GM18861 (cell line): ENCODE data around the gene NAV2.

ENCODE experiments used
- ATAC-seq: cut with Tn5 transposase; IDR thresholded peaks from one replicate; pipeline ENCODE4 v1.9.1; 2021; ENCODE audit not compliant: unreplicated experiment

The NAV2 gene

DNA sequence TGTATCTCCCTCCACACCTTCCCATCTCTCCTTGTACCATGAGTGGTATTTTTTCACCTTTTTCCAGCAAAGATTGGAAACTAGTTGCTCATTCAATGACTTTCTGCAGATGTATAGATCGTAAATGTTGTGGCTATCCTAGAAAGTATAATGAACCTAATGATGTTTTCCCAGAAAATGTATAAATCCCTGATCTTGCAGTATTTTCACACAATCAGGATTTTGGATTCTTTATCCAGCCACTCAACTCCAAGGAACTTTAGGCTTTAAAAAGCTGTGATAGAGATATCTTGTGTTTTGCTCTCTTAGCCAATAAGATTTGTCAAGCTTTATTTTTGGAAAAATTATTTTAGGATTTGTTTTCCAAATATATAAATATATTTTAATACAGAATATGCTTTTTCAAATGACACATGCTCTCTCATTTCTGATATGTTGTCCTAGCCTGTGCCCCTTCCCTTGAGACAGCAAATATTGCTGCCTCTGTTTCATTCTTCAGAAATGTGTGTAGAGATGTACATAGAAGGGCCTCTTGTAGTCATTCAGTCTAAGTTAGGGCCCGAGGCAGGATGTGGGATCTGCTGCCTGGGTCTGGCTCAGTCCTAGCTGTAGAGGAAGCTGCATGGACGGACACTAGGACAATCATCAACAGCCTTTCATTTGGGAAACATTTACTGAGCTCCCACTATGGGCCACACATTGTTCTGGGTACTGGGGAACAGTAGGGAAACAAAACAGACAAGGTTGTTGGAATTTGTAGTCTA lies 62.4 kb downstream of the NAV2 start:
- ATAC-seq, result no peak

DNA sequence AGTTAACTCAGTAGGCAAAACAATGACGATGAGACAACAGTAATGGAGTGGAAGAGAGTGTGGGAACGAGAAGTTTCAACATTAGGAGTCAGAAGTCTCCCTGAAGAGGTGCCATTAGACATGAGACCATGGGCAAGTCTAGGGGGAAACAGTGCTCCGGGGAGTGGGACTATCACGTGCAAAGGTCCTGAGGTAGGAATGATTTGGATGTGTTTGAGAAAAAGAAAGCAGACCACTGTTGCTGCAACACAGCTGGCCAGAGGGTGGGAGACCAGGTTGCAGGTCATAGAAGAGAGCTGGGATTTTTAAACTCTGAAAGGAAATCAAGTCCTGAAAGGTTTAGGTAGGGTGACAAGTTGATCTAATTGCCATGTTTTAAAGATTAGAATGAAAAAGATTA lies 63.0 kb downstream of the NAV2 start:
- ATAC-seq, result no peak

DNA sequence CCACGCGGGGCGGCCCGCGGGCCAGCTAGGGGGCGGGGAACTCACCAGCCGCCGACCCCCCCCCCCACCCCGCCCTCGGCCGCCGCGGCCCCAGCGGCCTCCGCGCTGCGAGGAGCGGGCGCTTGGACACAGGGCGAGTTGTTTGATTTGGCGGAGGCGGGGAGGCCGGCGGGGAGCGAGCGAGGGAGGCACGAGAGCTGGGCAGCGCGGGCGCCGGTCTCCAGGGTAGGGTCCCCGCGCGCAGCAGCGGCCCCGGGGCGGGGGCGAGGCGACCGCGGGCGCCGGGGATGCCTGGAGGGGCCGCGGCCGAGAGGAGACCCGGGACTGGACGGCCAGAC lies 64.4 kb downstream of the NAV2 start:
- ATAC-seq, result no peak

DNA sequence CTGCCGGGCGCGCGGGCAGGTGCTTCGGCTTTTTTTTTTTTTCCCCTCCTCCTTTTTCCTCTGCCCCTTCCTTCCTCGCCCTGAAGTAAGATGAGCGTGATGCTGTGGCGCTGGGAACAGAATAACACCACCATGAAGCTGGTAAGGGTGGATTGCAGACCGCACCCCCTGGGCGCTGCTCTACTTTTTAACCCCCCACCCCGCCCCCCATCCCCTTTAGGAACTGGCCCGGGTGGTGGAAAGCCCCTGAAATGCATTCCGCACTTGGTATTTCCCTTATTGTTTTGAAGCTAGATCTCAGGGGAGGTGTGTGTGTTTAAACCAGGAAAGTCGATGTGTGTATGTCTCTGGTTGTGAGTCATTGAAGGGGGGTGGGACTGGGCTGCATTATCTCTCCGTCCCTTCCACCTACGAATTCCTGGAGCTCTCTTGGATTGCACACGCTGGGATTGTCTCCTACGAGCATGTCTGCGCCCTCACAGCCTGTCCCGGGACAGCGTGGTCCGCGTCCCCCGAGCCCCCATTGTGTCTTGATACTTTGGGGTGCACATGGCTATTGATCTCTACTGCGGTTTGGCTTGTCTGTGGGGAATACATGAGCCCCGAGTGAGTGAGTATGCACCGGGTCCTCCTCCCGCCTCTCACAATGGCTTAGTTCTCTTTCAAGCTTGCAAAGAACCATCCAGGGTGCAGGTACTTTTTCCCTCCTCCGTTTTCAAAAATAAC lies 64.9 kb downstream of the NAV2 start:
- ATAC-seq, result peak; percentile 69

DNA sequence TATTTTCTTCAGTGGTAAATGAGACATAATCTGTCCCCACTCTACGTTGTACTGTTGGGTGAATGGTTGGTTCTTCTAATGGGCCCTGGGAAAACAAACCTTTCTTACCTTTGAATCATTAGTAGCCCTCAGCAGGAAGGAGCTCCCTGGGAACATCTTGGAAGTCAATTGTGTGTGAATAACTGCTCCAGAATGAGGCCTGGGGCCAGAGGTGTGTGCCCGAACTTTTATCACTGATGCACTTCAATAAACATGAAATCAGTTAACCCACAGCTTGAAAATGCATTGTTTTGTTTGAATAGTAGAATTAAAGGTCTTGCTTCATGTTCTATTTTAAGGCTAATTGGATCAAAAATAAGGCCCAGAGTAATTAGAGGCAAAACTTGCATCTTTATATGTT lies 67.1 kb downstream of the NAV2 start:
- ATAC-seq, result no peak

DNA sequence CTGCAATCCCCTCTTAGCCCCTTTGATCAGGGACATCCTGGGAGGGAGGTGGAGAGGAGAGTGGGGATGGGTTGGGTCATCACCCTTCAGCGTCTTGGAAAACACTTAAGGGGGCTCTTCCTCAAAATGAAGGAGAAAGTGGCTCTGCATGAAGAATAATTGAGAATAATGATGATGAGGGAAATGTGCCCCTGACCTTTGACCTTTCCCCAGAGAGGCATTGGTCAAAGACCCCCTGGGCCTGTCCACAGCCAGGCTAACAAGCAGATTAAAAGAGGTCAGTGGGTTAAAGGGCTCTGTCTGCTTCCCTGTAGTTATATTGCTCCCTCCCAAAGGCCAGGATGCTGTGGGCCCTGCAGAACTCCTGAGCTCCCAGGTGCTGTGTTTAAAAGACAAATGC lies 68.7 kb downstream of the NAV2 start:
- no peak for ATAC-seq

DNA sequence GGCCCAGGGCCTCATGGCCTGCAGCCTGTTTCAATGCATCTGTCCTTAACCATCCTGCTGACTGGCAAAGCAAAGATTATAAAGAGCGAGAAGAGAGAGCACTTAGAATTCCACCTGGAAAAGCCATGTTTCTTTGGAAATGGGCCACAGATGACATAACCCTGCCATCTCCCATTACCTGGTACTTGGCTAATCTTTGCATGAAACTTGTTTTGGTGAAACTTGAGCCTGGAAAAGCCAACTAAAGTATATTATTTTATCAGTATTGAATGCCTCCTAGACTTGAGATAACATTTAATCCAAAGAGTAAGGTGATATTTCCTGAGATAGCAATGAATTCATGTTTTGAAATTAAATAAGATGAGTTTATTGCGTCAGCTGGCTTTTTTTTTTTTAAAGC lies 72.6 kb downstream of the NAV2 start:
- ATAC-seq, result no peak

DNA sequence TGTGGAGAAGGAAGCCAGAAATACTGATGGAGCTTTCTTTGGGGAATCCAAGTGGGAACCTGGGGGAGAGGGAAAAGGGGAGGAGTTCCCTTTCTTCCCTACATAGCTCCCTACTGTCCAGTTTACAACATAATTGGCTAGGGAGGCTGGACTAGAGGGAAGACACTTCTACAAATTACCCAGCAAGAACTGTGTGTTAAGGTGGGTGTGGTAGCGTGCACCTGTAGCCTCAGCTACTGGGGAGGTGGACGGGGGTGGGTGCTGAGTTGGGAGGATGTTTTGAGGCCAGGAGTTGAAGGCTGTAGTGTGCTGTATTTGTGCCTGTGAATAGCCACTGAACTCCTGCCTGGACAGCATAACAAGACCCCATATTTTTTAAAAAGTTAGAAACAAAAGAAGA lies 74.0 kb downstream of the NAV2 start:
- no peak for ATAC-seq

DNA sequence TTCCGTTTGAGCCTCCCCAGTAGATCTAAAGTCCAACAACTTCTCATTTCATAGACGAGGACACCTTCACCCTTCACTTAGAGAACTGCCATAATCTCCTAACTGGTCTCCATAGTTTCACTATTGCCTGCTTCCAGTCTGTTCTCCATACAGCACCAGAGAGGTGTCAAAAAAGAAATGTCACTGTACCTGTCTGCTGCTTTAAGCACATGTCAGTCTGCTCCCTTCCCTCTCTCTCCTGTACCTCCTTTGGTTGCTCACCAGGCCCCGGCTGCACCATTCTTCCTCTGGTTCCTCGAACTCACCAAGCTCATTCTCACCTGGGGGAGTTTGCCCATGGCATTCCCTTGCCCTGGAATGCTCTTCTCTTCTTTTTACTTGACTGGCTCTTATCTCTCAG lies 75.8 kb downstream of the NAV2 start:
- ATAC-seq, result no peak

DNA sequence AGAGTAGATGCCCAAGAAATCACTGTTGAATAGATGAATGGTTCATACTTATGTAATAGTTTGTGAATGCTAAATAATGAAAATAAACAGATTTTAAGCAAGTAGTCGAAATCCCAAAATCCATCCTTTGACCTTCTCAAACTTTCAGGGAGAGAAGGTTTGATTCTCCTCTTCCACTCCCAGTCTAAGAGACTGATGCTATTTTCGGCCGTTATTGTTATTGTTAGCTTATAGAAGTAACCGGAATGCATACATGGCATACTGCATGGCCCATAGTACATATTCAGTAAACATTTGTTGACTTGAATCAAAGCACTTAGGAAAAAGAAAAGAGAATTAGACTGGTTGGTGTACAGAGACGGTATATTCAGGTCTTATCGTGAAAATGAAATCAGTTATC lies 76.6 kb downstream of the NAV2 start:
- ATAC-seq, result no peak

DNA sequence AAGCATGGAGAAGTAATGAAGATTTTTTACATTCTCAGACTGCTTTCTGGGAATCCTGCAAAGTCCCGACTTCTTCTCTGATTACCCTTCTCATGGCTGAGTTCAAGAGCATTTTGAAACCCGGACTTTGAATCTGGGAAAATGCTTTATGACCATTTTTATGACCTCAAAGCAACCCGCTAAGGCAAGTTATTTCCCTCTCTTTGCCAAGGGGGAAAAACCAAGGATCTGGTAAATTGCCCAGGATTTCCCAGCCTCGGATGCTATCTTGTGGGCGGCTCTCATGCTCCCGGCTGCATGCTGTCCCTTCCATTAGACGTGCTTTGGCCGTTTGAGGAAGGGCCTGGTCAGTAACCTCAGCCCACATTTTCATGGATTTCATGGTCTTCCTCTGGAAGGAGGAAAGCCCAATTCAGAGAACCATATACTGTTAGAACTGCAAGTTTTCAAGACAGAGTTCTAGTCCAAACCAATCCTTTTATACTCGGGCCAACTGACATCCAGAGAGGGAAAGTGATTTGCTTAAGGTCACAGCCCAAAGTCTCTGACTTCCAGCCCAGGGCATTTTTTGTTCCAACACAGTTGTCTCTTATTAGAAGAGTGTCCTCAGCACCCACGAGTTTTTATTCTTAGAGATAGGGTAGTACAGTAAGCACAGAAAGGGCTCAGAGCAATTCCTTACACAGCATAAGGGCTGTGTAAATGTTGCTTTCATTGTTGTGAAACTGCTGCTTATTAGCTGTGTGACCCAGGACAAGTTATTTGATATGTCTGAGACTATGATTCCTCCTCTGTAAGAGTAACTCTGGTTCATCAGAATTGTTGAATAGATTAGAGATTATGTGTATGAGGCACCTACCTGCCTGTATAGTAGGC lies 77.4 kb downstream of the NAV2 start:
- ATAC-seq, result no peak

DNA sequence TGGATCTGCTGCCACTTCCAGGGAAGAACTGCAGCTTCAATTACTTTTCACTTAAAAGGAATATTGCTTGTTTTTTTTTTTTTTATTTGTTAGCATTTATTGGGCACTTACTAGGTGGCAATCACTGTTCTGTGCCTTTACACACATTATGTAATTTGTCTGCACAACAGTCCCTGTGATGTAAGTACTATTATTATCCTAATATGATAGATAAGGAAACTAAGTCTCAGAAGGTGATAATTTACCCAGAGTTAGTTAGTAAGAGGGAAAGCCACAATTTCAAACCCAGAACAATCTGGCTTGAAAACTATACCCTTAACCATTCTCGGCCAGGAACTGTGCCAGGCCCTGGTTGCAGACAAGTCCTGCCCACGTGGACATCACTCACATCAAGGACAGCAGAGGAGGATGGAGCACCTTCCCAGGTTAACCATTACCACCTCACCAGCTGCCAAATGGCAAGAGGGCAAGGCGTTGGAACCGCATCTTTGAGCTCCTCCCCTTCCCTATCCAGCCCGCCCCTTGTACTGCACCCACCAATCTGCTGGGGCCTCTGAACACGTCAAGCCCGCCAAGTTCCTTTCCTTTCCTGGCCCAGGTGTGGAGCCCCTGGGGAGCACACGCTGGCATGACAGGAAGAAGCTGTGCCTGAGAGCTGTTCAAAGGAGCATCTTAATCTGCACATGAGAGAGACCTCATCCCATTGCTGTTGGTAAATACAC lies 78.4 kb downstream of the NAV2 start:
- ATAC-seq, result peak; percentile 88

DNA sequence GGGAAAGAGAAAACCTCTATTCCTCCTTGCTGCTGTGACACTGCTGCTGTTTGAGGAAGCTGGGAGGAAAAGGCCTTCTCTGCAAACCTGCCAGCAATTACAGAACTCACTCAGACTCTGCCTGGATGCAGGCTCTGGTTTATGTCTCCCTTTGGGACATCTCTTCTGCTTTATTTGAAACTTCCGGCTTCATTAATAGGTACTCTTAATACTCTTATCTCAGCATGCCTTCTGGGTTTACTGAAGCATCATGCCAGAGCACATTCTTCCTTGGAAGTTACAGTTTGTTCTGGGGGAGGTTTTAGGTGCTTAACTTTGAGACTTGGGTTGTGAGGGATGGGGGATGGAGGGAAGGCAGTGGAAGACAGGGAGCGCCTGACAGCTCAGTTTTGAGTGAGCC lies 79.9 kb downstream of the NAV2 start:
- ATAC-seq, result no peak

DNA sequence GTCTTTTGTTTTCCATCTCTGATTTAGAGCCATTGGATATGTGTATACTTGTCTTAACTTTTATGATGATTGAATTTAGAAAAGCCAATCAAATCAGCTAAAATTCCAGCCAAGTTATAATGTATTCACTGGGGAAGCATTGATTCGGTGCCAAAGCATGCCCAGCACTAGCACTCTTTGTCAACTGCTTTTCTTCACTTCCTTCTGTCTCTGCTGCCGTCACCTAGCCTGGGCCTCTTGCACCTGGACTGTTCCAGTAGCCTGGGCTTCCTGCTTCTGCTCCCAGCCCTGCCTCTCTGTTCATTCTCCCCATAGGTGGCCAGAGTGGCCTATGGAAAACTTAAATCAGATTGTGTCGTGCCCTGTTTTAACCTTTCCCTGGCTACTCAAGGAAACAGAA lies 80.7 kb downstream of the NAV2 start:
- no peak for ATAC-seq

DNA sequence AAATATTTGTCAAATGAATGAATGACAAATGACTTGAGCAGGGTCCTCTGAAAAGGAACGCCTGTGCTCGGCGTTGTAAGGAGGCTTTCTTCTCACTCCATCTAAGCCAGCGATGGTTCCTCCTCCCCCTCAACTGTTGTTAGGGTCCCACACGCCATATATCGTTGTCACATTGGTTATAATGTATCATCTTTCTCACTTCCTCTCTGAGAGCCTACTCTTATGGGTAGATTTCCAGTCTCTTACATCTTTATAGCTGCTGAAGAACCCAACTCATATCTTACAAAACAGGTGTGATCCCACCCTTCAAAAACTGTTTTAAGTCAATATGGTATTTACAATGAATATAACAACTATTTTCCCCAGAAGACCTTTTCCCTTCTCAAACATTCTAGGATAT lies 81.5 kb downstream of the NAV2 start:
- no peak for ATAC-seq

DNA sequence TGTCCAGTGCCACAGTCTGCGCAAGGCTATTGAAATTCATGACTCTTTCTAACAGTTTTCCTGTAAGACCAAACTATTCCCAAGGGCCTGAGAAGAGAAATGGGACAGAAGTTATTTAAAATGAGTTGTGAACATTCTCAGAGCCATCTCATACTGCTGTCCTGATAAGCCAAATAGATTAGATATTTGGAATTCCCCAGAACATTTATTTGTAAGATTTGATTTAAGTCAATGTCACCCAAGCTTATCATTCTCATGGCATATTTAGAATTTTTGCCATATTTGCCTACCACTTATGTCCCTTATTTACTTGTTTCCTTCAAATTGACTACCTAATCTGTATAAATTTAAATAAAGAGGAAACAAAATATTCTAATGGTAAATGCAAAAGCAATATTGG lies 82.4 kb downstream of the NAV2 start:
- ATAC-seq, result no peak

DNA sequence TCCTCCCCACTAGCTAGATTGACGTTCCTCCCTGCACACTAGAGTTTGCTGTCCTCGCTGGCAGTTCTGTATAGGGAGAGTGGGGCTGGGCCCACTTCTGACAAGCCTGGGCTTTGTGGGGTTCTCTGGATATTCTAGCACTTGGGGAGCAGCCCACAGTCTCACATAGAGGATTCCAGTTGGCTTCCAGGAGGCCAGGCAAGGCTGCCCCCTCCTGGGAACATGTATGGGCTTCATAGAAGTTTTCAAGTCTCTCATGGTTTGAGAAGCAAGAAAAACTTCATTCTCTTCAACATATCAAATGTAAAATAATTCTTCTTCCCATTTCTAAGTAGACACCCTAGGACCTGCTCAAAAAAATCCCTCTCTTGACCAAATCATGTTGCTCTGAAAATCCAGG lies 87.5 kb downstream of the NAV2 start:
- no peak for ATAC-seq

DNA sequence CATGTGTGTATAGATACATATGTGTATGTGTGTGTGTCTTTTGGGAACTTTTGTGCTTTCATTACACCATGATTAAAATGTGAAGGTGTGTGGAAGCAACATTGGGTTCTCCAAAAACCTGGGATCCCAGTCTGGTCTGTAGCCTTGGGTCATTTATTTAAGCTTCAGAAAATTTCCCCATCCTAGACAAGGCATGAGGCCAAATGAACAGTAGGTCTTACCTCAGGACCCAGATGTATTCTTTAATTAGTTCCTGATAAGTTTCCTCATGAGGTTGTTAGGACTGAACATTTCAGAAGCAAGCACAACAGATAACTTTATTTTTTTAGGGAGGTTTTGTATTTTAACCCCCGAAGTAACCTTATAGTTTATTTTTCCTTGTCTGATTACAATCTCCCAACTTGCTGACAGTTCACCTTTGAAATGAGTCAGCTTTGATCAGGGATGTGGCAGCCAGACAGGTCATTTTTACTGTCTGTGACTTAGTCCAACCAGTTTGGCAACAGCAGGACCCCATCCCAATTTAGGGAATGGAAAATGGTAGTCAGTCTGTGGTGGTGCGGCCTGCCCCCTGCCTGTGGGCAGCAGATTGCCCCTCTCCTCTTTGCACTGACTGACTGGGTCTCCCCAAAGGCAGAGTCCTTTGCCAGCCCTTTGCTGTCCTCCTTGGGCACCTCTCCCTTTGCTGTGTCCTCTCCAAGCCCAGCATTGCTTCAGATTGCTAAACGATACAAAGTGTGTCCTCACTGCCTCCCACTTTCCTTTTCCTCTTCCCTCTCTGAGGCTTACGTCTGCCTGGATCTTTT lies 88.3 kb downstream of the NAV2 start:
- no peak for ATAC-seq

DNA sequence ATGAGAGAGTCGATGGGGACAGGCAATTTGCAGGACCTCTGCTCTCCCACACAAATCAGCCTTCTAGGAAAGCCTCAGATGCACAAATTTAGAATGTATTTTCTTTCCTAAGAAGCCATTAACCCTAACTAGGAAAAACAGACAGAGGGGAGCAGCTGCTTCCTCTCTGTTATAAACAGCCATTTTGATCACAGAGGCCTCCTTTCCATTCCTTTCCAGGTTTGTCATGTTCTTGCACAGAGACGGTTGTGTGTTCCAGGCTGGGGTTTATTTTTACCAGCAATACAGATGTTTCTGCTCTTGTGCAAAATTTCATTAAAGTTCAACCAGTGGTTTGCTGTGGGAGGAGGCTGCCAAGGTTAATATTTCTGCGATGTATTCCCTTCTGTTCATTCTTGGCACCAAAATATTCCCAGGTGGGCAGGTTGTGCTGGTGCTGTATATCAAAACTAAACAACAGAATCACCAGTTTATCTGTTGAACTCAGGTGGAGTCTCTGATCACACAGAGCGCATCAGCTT lies 90.2 kb downstream of the NAV2 start:
- no peak for ATAC-seq

DNA sequence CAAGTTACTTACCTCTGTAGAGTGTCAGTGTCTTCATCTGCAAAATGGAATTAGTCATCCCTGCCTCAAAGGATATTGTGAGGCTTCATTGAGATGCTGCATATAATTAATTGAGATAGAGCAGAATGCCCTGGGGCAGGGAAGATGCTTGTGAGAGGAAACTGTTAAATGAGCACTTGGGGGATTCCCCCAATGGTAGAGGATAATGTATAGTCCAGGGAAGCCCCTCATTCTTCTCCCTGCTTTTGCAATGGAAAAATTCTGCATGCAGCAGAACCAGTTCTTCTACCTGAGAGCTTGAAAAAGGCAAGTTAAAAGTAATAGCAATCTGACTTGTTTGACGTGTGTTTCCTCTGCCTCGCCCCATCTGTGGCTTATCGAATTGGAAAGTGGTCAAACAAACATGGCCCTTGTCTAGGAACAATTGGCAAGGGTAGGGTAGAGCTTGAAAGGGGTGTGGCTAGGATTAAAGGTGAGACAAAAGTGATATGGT lies 90.9 kb downstream of the NAV2 start:
- no peak for ATAC-seq
